ENCODE data around the gene OBSCN.

- TF ChIP-seq, protein P1, sequence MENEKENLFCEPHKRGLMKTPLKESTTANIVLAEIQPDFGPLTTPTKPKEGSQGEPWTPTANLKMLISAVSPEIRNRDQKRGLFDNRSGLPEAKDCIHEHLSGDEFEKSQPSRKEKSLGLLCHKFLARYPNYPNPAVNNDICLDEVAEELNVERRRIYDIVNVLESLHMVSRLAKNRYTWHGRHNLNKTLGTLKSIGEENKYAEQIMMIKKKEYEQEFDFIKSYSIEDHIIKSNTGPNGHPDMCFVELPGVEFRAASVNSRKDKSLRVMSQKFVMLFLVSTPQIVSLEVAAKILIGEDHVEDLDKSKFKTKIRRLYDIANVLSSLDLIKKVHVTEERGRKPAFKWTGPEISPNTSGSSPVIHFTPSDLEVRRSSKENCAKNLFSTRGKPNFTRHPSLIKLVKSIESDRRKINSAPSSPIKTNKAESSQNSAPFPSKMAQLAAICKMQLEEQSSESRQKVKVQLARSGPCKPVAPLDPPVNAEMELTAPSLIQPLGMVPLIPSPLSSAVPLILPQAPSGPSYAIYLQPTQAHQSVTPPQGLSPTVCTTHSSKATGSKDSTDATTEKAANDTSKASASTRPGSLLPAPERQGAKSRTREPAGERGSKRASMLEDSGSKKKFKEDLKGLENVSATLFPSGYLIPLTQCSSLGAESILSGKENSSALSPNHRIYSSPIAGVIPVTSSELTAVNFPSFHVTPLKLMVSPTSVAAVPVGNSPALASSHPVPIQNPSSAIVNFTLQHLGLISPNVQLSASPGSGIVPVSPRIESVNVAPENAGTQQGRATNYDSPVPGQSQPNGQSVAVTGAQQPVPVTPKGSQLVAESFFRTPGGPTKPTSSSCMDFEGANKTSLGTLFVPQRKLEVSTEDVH (IDR thresholded peaks at IDR 0.05; ENCODE audit: low read depth, partially characterized antibody): no peak
- TF ChIP-seq MYC (IDR thresholded peaks at IDR 0.05; ENCODE audit: insufficient read depth, insufficient read length, insufficient replicate concordance, low read length, severe bottlenecking): no peak
- no peak for TF ChIP-seq CTCF (IDR thresholded peaks at IDR 0.05 in 2 of 3, conservative IDR thresholded peaks at IDR 0.05 in 1 of 3; ENCODE audit: control insufficient read depth in 2 of 3, extremely low read depth in 1 of 3, insufficient read depth in 1 of 3, low read depth in 3 of 3, low read length in 3 of 3)
- no peak for TF ChIP-seq FOS (IDR thresholded peaks at IDR 0.05; ENCODE audit: borderline replicate concordance, extremely low read depth, insufficient read length)
- no peak for TF ChIP-seq SUZ12 (IDR thresholded peaks at IDR 0.05; ENCODE audit: unreplicated experiment)
- no peak for TF ChIP-seq CEBPB (IDR thresholded peaks at IDR 0.05; ENCODE audit: borderline replicate concordance in 1 of 2, low read depth in 2 of 2, low read length in 2 of 2)
- no peak for TF ChIP-seq ZSCAN29 (IDR thresholded peaks at IDR 0.05)
- TF ChIP-seq MEF2A (IDR thresholded peaks at IDR 0.05; ENCODE audit: insufficient read depth, low read depth, low read length): no peak
- TF ChIP-seq FOXM1 (IDR thresholded peaks at IDR 0.05; ENCODE audit: low read depth, low read length): no peak
Observed at GRCh38 chr1:228295981-228296380, 88.1 kb downstream of the OBSCN start.
